Endothelial cell of umbilical vein (primary cell): ENCODE measurements around the gene C2orf42.

Experiments
- CTCF ChIP-seq, 2 donors: IDR thresholded peaks; 1 replicate in 1 of 2; 2 replicates in 1 of 2; pipeline ENCODE4 v1.5.1; 2011; ENCODE audit warnings: low read length in 2 of 2, mild to moderate bottlenecking in 2 of 2, moderate library complexity in 2 of 2, control low read depth in 1 of 2, inconsistent platforms in 1 of 2, low read depth in 1 of 2; ENCODE audit not compliant: insufficient read depth in 1 of 2; ENCODE audit errors: extremely low read depth in 1 of 2
- EZH2 ChIP-seq: IDR thresholded peaks from 2 replicates; pipeline ENCODE4 v1.6.1; 2012; ENCODE audit warnings: borderline replicate concordance, low read depth, mild to moderate bottlenecking, moderate library complexity, low read length, inconsistent platforms; ENCODE audit not compliant: severe bottlenecking
- FOS ChIP-seq: IDR thresholded peaks from 2 replicates; pipeline ENCODE4 v1.6.1; 2011; ENCODE audit warnings: mild to moderate bottlenecking, low read length, moderate library complexity, borderline replicate concordance; ENCODE audit not compliant: insufficient read depth
- POLR2A ChIP-seq: IDR thresholded peaks from 2 replicates; pipeline ENCODE4 v1.6.1; 2012; ENCODE audit warnings: low read depth, mild to moderate bottlenecking, control low read depth, low read length
- POLR2AphosphoS5 ChIP-seq: IDR thresholded peaks from 2 replicates; pipeline ENCODE4 v1.6.1; 2012; ENCODE audit warnings: low read depth, mild to moderate bottlenecking, control low read depth, low read length, moderate library complexity; ENCODE audit not compliant: insufficient read depth

- TF ChIP-seq CTCF (IDR thresholded peaks at IDR 0.05; ENCODE audit: extremely low read depth in 1 of 2, insufficient read depth in 1 of 2, low read depth in 1 of 2, low read length in 2 of 2) (peak; percentile 27 to 28), EZH2 (no peak), POLR2A (peak; percentile 33), POLR2AphosphoS5 (peak; percentile 20), FOS (no peak)
Observed at GRCh38 chr2:70141212-70141901, 49.5 kb downstream of the C2orf42 start.
